Subcutaneous abdominal adipose tissue (tissue), 5 donors: ENCODE measurements around the gene FIGNL2.
A peak's percentile ranks its signal among the peaks of the same experiment; 100 is the strongest.

Experiments used
- H3K27ac ChIP-seq: one replicate; pipeline ENCODE4 v1.7.0; 2013; ENCODE audit warnings: low read depth, mild to moderate bottlenecking, inconsistent platforms, low read length, moderate library complexity
- H3K27me3 ChIP-seq, 5 donors: one replicate each; pipeline ENCODE4 v1.7.0; 2013; ENCODE audit warnings: low read length in 5 of 5, inconsistent platforms in 1 of 5; ENCODE audit not compliant: control insufficient read depth in 5 of 5, insufficient read depth in 4 of 5
- H3K36me3 ChIP-seq, 5 donors: one replicate each; pipeline ENCODE4 v1.7.0; 2013; ENCODE audit warnings: low read length in 5 of 5; ENCODE audit not compliant: control insufficient read depth in 5 of 5, insufficient read depth in 5 of 5
- H3K4me1 ChIP-seq, 5 donors: one replicate each; pipeline ENCODE4 v1.7.0; 2013; ENCODE audit warnings: low read length in 5 of 5, mild to moderate bottlenecking in 3 of 5, moderate library complexity in 1 of 5; ENCODE audit not compliant: control insufficient read depth in 5 of 5, insufficient read depth in 5 of 5
- H3K4me3 ChIP-seq, 5 donors: one replicate each; pipeline ENCODE4 v1.7.0; 2013; ENCODE audit warnings: low read length in 5 of 5, low read depth in 1 of 5
- H3K9ac ChIP-seq, 5 donors: one replicate each; pipeline ENCODE4 v1.7.0; 2013; ENCODE audit warnings: low read length in 5 of 5, mild to moderate bottlenecking in 4 of 5, moderate library complexity in 3 of 5
- H3K9me3 ChIP-seq, 5 donors: one replicate each; pipeline ENCODE4 v1.7.0; 2013; ENCODE audit warnings: low read length in 5 of 5; ENCODE audit not compliant: control insufficient read depth in 5 of 5
- donor health status: healthy.
- donor health status: healthy.
- donor health status: healthy.
- donor health status: healthy.
- donor health status: healthy.

The FIGNL2 gene

GRCh38 chr12:51868821-51869495 lies 20.4 kb upstream of the FIGNL2 start:
- Histone ChIP-seq H3K27ac (no peak overlapping the region), H3K4me3 (peak overlapping the region in 4 of 5 donors; percentile 53 to 68 (median 58)), H3K9ac (peak overlapping the region in 3 of 5 donors; percentile 1 to 61 (median 14)), H3K9me3 (no peaks in the 10 kb centered on the region), H3K4me1 (peaks cover 2 to 49% (median 35%) of the 10 kb centered on the region in 5 donors), H3K36me3 (no peaks in the 10 kb centered on the region), H3K27me3 (peaks cover 9 to 29% (median 23%) of the 10 kb centered on the region in 5 donors)

- Histone ChIP-seq H3K4me1 (peaks cover 2 to 56% (median 39%) of the 10 kb centered on the region in 5 donors), H3K36me3 (no peaks in the 10 kb centered on the region), H3K4me3 (no peak overlapping the region), H3K27me3 (peaks cover 13 to 34% (median 27%) of the 10 kb centered on the region in 5 donors), H3K9me3 (no peaks in the 10 kb centered on the region), H3K27ac (no peak overlapping the region), H3K9ac (no peak overlapping the region)
Measured at GRCh38 chr12:51867796-51868428, 19.4 kb upstream of the FIGNL2 start.

- Histone ChIP-seq H3K36me3 (no peaks in the 10 kb centered on the region), H3K9me3 (no peaks in the 10 kb centered on the region), H3K27ac (no peak overlapping the region), H3K4me3 (no peak overlapping the region), H3K9ac (no peak overlapping the region), H3K27me3 (peaks cover 13 to 34% (median 27%) of the 10 kb centered on the region in 5 donors), H3K4me1 (peaks cover 2 to 56% (median 39%) of the 10 kb centered on the region in 5 donors)
Measured at GRCh38 chr12:51867371-51867770, 18.9 kb upstream of the FIGNL2 start.

GRCh38 chr12:51866762-51867161 lies 18.2 kb upstream of the FIGNL2 start:
- H3K4me3 ChIP-seq, result no peak overlapping the region
- peaks cover 2 to 56% (median 39%) of the 10 kb centered on the region in 5 donors for H3K4me1 ChIP-seq
- H3K9me3 ChIP-seq, result no peaks in the 10 kb centered on the region
- H3K27me3 ChIP-seq, result peaks cover 13 to 34% (median 25%) of the 10 kb centered on the region in 5 donors
- H3K36me3 ChIP-seq, result no peaks in the 10 kb centered on the region
- H3K9ac ChIP-seq, result no peak overlapping the region
- no peak overlapping the region for H3K27ac ChIP-seq

GRCh38 chr12:51866324-51866723 lies 17.8 kb upstream of the FIGNL2 start:
- Histone ChIP-seq H3K4me1 (peaks cover 2 to 51% (median 37%) of the 10 kb centered on the region in 5 donors), H3K9me3 (no peaks in the 10 kb centered on the region), H3K36me3 (no peaks in the 10 kb centered on the region), H3K9ac (no peak overlapping the region), H3K27me3 (peaks cover 13 to 31% (median 25%) of the 10 kb centered on the region in 5 donors), H3K27ac (no peak overlapping the region), H3K4me3 (no peak overlapping the region)

- H3K36me3 ChIP-seq, result no peaks in the 10 kb centered on the region
- H3K27me3 ChIP-seq, result peaks cover 13 to 31% (median 25%) of the 10 kb centered on the region in 5 donors
- peaks cover 2 to 46% (median 35%) of the 10 kb centered on the region in 5 donors for H3K4me1 ChIP-seq
- no peak overlapping the region for H3K4me3 ChIP-seq
- H3K27ac ChIP-seq, result no peak overlapping the region
- no peak overlapping the region for H3K9ac ChIP-seq
- no peaks in the 10 kb centered on the region for H3K9me3 ChIP-seq
Measured at GRCh38 chr12:51865757-51866270, 17.3 kb upstream of the FIGNL2 start.

- Histone ChIP-seq H3K27me3 (peaks cover 13 to 31% (median 25%) of the 10 kb centered on the region in 5 donors), H3K4me3 (peak overlapping the region in 3 of 5 donors; percentile 22 to 47 (median 46)), H3K9ac (no peak overlapping the region), H3K27ac (no peak overlapping the region), H3K4me1 (peaks cover 2 to 39% (median 29%) of the 10 kb centered on the region in 5 donors), H3K36me3 (no peaks in the 10 kb centered on the region), H3K9me3 (no peaks in the 10 kb centered on the region)
Measured at GRCh38 chr12:51864833-51865670, 16.5 kb upstream of the FIGNL2 start.

- Histone ChIP-seq H3K4me3 (peak overlapping the region; percentile 13 to 47 (median 46)), H3K4me1 (peaks cover 2 to 30% (median 22%) of the 10 kb centered on the region in 5 donors), H3K9ac (peak overlapping the region in 1 of 5 donors; percentile 47), H3K9me3 (no peaks in the 10 kb centered on the region), H3K27me3 (peaks cover 13 to 25% (median 22%) of the 10 kb centered on the region in 5 donors), H3K36me3 (no peaks in the 10 kb centered on the region), H3K27ac (no peak overlapping the region)
Measured at GRCh38 chr12:51863933-51864832, 15.7 kb upstream of the FIGNL2 start.

- Histone ChIP-seq H3K27ac (no peak overlapping the region), H3K4me3 (peak overlapping the region in 3 of 5 donors; percentile 46 to 47 (median 47))
Measured at GRCh38 chr12:51863363-51863932, 14.9 kb upstream of the FIGNL2 start.

More at GRCh38 chr12:51863363-51863932, 14.9 kb upstream of the FIGNL2 start:
- Histone ChIP-seq H3K9me3 (no peaks in the 10 kb centered on the region), H3K9ac (peak overlapping the region in 1 of 5 donors; percentile 47), H3K4me1 (peaks cover 2 to 23% (median 15%) of the 10 kb centered on the region in 5 donors), H3K27me3 (peaks cover 8 to 25% (median 15%) of the 10 kb centered on the region in 5 donors), H3K36me3 (no peaks in the 10 kb centered on the region)
